HUDEP-2 (cell line): ENCODE results near the gene CSNK2A3.
A peak's percentile ranks its signal among the peaks of the same experiment; 100 is the strongest.
"Not testable (repeated sequence)": the region's sequence is repeated elsewhere in the genome, so short reads cannot be mapped to it uniquely, and the experiment has no call there.

ENCODE experiments used
- DNase-seq, 76 experiments: peaks; one replicate each; lab custom pipeline; 2025; ENCODE audit not compliant: unreplicated experiment in 76 of 76; lab: John Stamatoyannopoulos, UW

The CSNK2A3 gene

DNA sequence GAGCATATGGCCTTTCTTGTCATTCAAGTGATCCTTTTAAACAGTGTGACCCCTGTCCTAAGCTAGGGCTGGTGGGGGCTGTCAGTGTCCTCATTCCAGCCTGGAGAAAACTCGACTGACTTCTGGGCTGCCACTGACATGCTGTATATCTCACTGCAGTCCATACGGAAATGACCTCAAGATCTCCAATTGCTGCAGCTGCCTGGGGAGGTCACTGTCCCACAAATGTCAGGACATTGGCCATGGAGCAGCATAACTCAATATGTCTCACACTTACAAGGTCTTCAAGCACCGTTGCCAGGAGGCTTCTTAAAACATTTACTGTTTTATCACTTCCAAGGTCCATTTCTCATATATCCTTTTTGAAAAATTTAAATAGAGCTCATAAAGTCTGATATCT, 27.8 kb upstream of the CSNK2A3 start:
- DNase-seq, result no peak

DNA sequence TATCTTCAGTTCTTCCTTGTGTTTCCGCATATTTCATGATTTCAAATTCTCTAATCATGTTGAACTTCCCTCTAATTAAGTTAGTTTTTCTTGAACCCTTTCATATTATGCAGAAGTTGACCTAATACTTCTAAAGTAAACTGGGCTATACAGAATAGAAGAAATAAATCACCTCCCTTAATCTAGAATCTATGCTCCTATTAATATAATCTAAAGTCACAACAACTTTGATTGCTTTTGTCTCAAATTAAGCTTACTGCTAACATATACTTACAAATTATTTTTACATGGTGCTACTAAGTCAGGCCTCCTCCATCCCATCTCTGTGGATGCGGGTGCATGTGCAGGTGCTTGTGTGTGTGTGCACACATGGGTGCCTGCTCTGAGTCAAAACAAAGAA, 27.3 kb upstream of the CSNK2A3 start:
- no peak for DNase-seq

DNA sequence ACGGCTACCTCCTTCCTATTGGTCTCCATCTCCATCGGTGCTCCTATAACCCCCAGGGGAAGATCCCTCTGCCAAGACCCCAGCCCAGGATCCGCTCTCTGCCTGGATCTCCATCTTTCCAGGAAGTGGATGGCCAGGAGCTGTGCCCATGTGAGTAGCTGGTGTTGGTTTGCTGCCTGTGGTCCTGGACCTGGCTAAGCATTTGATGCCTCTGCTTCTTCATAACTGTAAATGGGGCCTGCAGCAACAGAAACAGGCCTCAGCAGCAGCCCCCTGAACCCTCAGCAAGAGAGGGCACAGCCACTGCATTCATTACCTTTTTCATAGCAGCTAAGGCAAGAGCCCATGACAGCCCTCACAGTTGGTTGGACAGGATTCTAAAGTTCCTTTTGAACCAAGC, 26.6 kb upstream of the CSNK2A3 start:
- DNase-seq, result no peak

DNA sequence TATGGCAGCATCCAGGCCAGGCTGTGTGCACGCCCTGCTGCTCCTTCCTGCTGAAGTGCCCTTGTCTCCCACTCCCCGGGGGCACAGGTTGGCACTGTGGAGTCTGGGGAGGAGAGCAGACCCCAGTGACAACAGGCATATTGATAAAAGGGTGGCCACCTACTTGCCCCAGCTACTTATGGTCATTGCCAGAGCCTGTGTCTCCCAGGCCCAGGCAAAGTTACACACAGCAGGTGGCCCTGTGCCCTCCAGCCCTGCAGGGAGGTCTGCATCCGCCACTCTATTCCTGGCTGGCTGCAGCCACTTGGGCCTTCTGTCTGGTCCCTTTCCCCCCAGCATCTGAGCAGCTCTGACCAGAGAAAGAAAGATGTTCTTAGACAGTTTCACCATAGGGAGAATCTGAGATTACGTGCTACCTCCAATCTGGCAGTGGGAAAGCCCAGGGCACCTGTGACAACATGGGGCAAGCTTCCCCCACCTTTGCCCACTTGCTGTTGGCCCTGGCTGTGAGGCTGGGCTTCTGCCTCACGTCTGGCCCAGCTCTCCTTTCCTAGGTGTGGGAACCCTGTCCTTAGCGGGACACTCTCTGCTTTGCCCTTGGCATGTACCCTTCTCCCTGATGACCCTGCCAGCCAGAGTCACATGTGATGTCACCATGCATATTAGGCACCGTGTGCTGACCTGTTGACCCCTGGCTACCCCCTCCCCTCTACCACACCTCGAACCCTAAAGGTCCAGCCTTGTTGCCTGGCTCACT, 25.3 kb upstream of the CSNK2A3 start:
- no peak for DNase-seq

DNA sequence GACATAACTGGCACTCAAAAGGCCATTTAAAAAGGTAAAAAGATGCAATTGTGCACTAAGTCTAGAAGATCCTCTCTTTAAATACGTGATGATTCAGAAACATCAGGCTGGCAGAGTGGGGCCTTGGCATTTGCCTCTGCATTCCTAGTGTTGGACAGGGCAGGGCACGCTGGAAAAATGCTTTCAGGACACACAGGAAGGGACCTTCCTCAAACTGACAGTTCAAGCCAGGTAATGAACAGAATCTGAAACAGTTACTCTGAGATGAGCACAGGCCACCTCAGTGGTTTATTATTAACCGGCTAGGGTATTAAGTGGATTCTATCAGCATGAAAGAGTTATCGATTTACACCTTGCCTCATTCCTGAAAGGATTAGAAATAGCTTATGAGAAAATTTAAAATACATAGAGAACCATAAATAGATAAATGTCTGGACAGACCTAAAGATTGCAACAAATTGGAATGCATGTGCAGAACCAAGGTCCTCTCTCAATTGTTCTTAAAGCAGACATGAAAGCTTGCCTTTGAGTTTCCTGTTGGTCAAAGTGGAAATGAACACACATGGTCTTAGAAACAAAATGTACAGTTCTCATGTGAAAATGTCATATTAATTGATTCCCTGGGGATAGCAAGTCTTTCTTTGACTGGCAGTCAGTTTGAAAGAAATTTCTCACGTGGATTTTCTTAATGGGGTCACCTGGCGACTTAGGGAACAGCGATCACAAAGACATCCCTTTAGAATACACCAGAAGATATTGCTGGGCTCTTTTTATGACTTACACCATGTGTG, 21.5 kb upstream of the CSNK2A3 start:
- DNase-seq, result no peak

DNA sequence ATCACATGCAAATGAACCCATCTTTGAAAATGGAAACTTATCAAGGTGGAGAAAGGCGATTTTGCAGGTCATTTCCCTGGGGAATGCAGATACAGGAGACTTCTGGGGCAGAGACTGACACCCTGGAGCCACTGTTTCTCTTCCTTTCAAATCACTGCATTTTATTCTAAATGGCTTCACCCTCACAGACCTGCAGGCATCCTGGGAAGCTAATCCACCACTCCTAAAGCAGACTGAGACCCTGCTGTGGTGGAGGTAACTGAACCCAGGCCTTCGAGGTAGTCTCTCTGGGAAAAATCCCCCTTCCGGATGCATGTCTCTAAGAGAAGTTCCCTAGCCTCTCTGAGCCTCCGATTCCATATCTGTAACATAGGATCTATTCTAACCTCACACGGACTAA, 20.9 kb upstream of the CSNK2A3 start:
- DNase-seq, result no peak

DNA sequence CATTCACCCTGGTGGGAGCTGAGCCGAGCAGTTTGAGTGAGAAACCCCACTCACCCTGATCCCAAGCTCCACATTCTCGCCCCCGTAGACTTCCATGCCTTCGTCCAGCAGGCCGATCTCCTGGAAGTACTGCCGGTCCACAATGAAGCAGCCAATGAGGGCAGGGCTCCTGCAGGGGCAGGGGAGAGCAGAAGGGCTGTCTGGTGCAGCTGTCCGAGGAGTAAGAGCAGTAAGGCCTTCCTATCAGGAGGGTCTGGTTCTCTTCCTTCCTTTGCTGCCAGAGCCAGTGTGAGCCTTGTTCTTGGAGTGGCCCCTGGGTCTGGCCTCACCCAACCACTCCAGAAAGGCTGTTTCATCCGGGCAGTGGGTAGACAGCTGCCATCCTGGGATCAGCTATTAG, 19.4 kb upstream of the CSNK2A3 start:
- no peak for DNase-seq

DNA sequence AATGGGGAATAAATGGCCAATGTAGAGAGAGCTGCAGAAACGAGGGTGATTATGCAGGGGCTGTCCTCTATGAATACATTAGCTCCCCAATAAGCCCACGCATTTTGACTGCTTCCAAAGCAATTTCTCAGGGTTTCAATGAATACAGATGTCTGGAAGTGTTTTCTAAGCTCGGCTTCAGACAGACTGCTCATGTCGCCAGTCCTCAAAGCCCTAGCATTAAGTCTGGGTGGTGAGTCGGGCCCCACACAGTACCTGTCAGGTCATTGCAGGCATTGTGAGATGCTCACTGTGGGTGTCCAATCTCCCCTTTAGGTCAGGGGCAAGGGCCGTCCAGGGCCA, 17.9 kb upstream of the CSNK2A3 start:
- DNase-seq, result no peak

DNA sequence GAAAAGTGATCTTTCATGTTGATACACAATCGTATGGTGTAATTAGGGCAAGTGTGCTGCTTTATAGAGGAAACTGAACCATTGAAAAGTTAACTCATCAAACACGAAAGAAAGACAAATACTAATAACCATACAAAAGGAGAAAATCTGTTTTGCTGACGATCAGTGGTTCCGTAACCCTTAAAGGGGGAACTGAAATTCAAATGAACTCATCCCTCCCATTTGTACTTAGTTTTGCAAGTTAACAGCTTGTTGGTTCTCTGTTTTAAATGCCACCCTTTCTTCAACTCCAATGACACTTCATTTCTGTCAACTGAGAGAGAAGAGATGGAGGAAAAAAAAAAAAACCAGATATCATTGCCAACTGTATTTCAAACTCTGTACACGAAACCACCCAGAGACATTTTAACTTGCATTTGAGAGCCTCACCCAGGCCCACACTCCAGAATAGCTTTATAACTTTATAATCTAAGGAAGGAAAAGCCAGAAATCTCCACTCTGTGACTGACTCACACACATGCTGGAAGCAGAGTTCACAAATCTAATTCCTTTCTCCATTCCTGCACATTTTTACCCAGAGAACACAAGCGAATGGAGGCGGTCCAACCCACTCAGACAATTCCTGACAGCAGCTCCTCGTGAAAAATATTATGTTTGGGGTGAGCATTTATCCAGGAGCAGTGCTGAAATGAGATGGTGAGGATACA, 17.4 kb upstream of the CSNK2A3 start:
- DNase-seq, result no peak

DNA sequence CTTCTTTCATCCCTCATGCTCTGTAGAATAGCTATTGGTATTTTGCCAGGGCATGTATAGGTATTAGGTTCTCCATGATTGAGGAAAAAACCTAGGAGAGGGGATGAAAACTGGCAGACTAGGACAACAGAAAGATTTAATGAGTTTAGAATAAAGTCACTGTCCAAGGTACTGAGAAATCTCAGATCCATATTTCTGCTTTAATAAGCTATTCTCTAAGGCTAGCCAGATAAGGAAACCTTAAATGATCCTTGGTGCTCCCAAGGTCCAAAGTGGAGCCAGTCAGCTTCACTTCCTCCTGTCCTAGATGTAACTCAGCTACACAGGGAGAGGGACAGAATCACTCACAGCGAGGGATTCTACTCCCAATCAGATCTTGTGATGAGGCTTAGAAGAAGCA, 13.7 kb upstream of the CSNK2A3 start:
- peak in 1 of 76 experiments; percentile 4 for DNase-seq

DNA sequence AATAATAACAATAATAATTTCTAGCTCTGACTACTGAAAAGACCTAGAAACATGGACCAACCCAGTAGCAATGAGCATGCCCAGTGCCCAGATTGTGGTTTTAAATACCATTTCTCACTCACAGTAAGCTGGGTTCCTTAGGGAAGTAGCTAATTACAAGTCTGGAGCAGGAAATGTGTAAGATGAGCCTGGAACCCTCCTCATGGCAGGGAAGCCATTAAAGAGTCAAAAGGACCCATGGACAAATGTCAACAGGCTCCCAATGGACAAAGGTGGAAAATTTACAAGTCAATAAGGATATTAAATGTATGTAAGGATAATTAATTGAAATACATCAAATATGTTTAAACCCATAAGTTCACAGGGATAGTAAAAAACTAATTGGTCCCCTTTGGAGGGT, 10.6 kb upstream of the CSNK2A3 start:
- DNase-seq, result no peak

DNA sequence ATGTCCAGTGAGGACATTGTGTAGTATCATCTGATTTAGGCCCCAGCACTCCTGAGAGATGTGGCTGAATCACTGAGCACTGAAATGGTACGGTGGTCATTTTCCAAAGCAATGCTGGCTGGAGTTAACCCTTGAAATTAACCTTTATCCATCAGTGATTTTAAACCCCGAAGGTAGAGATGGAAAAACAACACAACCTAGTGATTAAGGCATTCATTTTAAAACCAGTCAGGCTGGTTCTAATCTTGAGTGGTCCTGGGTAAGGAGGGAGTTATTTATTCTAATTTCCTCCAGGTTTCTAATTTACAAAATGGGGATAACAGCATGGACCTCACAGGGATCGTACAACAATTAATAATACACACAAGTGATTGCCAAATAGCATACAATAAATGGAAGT, 6.6 kb upstream of the CSNK2A3 start:
- no peak for DNase-seq

DNA sequence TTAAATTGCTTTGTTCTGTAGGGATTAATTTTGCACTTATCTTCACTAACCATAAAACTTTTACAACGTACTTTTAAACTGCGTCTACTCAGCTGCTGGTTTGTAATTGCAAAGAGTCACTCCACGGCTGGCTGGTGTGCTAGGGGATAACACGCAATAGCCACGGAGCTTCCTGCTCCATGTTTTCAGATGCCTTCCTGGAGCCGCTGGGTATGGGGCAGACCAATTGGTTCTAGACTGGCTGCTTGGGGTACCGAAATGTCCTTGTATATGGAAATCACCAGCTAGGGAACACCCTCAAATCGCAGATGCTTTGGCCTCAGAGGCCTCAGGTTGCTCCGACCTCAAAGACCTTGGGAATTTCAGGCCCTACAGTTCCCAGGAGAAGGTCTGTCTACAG, 3.8 kb upstream of the CSNK2A3 start:
- DNase-seq, result no peak

DNA sequence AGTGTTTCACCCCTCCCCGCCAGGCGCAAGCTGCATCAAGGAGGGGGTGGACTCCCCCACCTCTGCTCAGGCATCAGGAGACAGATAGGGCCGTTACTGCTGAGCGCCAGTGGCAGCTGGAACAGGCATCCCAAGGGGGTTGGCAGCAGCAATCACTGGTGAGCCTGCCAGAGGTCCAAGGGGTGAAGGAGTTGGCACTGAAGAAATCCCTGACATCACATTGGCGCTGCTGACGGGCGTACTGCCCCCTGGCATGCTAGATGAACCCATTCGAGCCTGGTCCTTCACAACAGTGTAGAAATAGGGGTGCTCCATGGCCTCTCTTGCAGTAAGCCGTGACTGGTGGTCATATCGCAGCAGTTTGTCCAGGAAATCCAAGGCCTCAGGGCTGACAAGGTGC, 1.2 kb downstream of the CSNK2A3 start:
- not testable (repeated sequence) for DNase-seq

DNA sequence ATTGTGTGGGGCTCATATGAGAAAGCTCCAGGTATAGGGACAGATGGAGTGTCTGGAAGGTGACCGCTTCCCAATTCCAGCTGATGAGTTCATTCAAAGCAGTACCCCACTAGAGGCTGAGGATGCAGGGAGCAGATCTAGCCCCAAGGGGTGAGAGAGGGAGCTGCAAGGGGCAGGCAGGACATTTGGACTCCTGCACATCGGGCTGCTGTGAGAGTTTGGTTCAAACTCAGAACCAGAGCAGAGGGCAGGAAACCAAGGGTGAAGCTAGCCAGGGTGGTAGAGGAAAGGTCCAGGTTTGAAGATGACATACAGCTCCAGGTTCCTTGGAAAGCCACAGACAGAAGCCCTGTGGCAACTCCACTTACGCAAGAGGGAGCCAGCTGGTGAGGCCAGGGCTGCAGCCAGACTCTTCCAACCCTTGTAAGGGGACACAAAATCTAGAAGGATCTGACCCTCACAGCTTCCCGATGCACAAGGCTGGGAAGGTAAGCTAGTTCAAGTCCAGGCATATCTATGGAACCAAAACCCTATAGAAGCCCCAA, 1.9 kb downstream of the CSNK2A3 start:
- no peak for DNase-seq

DNA sequence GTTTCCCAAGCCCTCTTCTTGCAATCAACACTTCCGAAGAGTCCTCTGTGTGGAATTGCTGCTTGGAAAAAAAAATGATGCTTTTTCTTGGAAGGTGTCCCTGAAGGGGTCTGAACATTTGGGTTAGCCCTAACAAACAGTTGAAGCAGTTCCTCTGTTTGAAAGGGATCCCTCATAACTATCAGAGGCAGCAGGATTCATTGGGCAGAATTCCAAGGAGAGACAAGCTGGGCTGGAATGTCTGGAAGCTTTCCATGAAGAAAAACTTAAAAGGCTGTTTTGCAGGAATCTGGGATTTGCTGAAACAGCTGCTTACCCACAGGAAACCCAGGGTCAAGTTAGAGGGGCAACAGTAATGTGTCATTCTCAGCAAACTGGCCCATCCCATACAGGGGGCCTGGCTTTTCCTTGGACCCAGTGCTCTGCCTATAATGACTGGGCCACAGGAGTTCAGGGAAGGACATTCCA, 3.1 kb downstream of the CSNK2A3 start:
- DNase-seq, result no peak

DNA sequence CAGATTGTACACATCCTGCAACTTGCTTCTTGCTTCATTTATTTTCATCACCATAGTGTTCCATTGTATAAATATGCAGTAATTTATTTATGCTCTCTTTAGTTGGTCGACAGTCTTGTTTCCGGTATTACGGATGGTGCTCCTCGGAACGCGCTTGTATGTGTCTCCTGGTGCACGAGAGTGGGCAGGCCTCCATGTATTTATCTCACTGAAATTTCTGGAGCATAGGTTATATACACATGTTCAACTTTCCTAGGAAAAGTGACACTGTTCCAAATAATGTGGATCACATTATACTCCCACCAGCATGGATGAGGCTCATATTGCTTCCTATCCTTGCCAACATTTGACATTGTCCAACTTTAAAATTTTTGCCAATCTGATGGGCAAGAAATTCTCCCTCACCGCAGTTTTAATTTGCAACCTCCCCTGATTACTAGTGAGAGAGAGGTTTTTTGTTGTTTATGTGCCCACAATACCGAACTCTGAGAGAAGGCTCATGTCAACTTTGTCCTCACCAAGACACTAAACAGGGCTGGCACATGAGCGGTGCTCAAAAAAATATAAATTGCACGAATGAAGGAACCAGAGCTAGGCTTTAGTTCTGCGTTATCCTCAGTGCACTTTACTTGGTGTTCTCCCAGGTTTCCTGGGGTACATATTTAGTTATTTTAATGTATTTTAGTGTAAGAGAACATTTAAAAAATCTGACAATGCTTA, 3.8 kb downstream of the CSNK2A3 start:
- DNase-seq, result no peak

DNA sequence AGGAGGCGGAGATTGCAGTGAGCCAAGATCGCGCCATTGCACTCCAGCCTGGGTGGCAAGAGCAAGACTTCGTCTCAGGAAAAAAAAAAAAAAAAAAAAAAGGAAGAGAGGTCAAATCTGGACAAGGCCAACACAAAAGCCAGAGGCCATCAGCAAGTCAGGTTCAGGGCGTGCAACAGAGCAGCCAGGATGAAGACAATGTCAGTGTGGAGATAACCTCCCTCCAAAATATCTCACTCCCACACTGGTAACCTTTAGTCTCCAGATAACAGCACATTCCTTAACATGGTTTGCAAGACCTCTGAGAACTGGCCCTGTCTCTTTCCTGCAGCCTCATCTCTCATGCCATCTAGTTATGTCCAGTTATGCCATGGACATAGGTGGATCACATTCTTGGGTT, 4.7 kb downstream of the CSNK2A3 start:
- peak in 16 of 76 experiments; percentile 2 to 46 (median 15) for DNase-seq

DNA sequence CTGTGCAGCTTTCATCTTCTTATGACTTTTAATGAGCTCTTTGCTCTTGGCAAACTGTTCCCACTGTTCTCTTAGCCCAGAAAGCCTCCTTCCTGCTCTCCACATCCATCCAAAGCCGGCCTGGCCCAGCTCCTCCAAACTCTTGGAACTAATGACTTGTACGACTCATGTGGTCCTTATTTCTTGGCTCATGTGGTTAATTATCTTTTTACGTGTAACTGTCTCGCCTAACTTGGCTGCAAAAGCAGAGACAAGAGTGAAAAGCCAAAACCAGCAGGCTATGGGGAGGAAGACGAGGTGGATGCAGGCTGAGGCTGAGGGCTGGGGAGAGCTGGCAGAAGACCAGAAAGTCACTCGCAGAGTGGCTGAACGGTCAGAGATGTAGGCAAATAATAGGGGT, 5.5 kb downstream of the CSNK2A3 start:
- DNase-seq, result no peak

DNA sequence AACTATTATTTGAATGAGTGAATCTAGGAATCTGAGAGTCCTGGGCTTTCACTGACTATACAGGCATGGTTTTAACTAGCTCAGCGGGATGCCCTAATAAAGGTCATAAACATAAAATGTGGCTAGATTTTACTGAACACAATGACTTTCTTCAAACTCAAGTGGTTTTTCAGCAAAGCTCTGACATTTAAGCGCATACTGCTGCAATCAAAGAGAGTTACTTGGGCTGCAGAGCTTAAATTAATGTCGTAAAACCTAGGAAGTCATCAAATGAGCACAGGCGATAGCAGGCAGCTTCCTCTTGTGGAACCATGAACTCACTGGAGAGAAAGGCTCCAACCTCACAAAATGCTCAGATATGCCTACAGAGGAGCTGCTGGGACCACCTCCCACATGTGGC, 6.7 kb downstream of the CSNK2A3 start:
- DNase-seq, result no peak

DNA sequence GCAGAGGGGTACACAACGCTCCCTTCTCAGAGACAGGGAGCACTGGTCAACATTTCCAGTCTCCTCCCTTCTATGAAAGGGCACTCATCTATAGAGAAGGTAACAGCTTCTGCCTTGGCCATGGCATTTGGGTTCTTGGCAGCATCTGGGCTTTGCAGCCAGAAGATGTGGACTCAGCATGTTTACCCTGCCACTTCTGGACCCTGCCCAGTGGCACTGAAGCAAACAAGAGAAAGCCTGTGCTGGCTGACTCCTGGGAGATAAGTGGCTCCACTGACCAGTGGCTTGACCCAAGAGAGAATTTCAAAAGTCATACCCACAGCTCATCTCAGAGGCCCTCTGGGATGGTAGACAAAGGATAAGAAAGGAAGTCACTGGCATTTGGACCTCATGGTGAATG, 8.0 kb downstream of the CSNK2A3 start:
- DNase-seq, result no peak
